Caco-2 (cell line): ENCODE data around the gene SLC27A4. TPM values are rescaled to one million over a fixed set of nuclear protein-coding genes. Genes with fewer than 3 reads are reported as not detected.

Source experiments
- BruUV-seq: library from RNA; stranded (reverse); fragments of 400-500 nt; replicated peaks from 2 replicates; lab custom pipeline; 2021; lab: Mats Ljungman, UMichigan
- CTCF ChIA-PET: fragments of 300-600 bp; sonication (Branson Sonifier 250); formaldehyde crosslinking; loops from one replicate; lab custom pipeline; 2022; ENCODE audit warnings: antibody characterized with exemption; lab: Charles Lee
- POLR2A ChIA-PET: fragments of 300-600 bp; sonication (Branson Sonifier 250); formaldehyde crosslinking; loops from one replicate; lab custom pipeline; 2022; ENCODE audit warnings: antibody characterized with exemption; lab: Charles Lee
- DNase-seq, 2 experiments: peaks; one replicate each; pipeline versions ENCODE4 v3.0.0 to v3.0.0-alpha.2; 2020 to 2022
- H3K27me3 ChIP-seq: replicated peaks from 2 replicates; pipeline ENCODE4 v1.6.0; 2011; ENCODE audit warnings: low read length; ENCODE audit not compliant: control insufficient read depth, insufficient read depth
- H3K36me3 ChIP-seq: 2 replicates; pipeline ENCODE4 v1.5.1; 2011; ENCODE audit warnings: low read length; ENCODE audit not compliant: control insufficient read depth, insufficient read depth
- H3K4me1 ChIP-seq: fragments of 250-450 bp; sonication (Bioruptor Pico); 2 replicates; pipeline ENCODE4 v1.5.1; 2020; ENCODE audit warnings: mild to moderate bottlenecking
- H3K4me3 ChIP-seq: 2 replicates; pipeline ENCODE4 v1.5.1; 2011; ENCODE audit warnings: low read depth, mild to moderate bottlenecking, control low read depth, low read length
- H3K9me3 ChIP-seq: fragments of 250-450 bp; sonication (Bioruptor Pico); 2 replicates; pipeline ENCODE4 v1.5.1; 2020; ENCODE audit warnings: mild to moderate bottlenecking, moderate library complexity
- H3K27ac Mint-ChIP-seq: one replicate; pipeline ENCODE4 v1.8.0; 2022; ENCODE audit warnings: mixed read lengths; ENCODE audit not compliant: unreplicated experiment
- H3K27me3 Mint-ChIP-seq: one replicate; pipeline ENCODE4 v1.8.0; 2022; ENCODE audit warnings: mixed read lengths; ENCODE audit not compliant: insufficient read depth, unreplicated experiment
- H3K36me3 Mint-ChIP-seq: one replicate; pipeline ENCODE4 v1.8.0; 2022; ENCODE audit warnings: mild to moderate bottlenecking, mixed read lengths; ENCODE audit not compliant: insufficient read depth, unreplicated experiment
- H3K4me1 Mint-ChIP-seq: one replicate; pipeline ENCODE4 v1.8.0; 2022; ENCODE audit warnings: low read depth, mixed read lengths; ENCODE audit not compliant: unreplicated experiment
- H3K4me3 Mint-ChIP-seq: one replicate; pipeline ENCODE4 v1.8.0; 2022; ENCODE audit warnings: mild to moderate bottlenecking, moderate library complexity, mixed read lengths; ENCODE audit not compliant: unreplicated experiment
- H3K9me3 Mint-ChIP-seq: one replicate; pipeline ENCODE4 v1.8.0; 2022; ENCODE audit warnings: mixed read lengths; ENCODE audit not compliant: unreplicated experiment
- intact Hi-C: fragments of 100-400 bp; cut with micrococcal nuclease; formaldehyde crosslinking; loops from one replicate; pipeline ENCODE4 v1.10.0; 2022; ENCODE audit not compliant: unreplicated experiment
- total RNA-seq: library from RNA; stranded (reverse); gene quantifications from 2 replicates; pipeline ENCODE4 v1.2.3, GENCODE V29; 2022
- TF ChIP-seq, protein P1 (sequence below), 2 experiments: fragments of 200-600 bp in 1 of 2; IDR thresholded peaks; 1 replicate in 1 of 2; 2 replicates in 1 of 2; pipeline versions ENCODE4 v1.5.1 to v1.8.0; 2011 to 2022; ENCODE audit warnings: antibody characterized with exemption in 1 of 2, control low read depth in 1 of 2, inconsistent platforms in 1 of 2, low read depth in 1 of 2, low read length in 1 of 2, mild to moderate bottlenecking in 1 of 2, moderate library complexity in 1 of 2; ENCODE audit not compliant: insufficient read depth in 1 of 2, severe bottlenecking in 1 of 2, unreplicated experiment in 1 of 2

The SLC27A4 gene
- total RNA-seq, 1 experiment from 2014 or later, result 22.8 TPM

DNA sequence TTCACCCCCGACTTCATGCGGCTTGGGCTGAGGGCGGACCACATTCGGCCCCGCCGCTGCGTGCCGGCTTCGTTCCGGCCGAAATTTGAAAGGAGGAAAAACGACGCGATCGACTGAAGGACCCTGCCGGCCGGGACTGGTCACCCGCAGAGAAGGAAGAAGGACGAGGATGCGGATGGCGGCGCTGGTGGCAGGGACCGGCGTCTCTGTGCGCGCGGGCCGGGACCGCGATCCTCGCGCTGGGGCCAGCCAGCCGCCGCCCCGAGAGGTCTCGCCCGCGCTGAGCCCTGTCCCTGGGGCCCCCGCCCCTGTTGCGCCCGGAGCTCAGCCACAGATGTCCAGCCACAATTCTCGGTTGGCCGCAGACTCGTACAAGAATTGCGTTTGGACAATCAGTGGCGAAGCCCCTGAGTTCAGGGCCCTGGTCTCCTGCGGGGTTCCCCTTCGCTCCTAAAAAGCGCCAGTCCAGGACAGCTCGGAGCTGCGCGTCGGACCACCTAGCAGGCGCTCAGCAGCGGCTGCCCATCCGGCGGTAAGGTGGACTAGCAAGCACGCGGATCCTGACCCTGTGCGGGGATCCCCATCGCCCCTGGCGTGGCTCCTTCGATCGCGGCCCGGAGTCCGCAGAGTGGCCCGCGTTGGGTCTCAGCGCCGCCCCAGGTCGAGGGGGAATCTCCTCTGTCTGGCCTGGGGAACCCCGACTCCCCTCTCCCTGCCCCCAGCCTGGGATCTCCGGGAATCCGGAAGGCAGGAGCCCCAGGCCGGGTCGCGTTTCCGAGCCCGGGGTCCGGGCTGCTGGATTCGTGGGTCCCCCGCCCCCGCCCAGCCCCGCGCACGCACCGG, 52.2 kb downstream of the SLC27A4 start:
- no peaks in the 10 kb centered on the region for H3K27me3 Mint-ChIP-seq
- no peak overlapping the region for H3K4me3 ChIP-seq
- H3K9me3 ChIP-seq, result no peaks in the 10 kb centered on the region
- ChIA-PET CTCF (no interaction called here), POLR2A (no interaction called here)
- H3K36me3 ChIP-seq, result no peaks in the 10 kb centered on the region
- TF ChIP-seq, protein P1, sequence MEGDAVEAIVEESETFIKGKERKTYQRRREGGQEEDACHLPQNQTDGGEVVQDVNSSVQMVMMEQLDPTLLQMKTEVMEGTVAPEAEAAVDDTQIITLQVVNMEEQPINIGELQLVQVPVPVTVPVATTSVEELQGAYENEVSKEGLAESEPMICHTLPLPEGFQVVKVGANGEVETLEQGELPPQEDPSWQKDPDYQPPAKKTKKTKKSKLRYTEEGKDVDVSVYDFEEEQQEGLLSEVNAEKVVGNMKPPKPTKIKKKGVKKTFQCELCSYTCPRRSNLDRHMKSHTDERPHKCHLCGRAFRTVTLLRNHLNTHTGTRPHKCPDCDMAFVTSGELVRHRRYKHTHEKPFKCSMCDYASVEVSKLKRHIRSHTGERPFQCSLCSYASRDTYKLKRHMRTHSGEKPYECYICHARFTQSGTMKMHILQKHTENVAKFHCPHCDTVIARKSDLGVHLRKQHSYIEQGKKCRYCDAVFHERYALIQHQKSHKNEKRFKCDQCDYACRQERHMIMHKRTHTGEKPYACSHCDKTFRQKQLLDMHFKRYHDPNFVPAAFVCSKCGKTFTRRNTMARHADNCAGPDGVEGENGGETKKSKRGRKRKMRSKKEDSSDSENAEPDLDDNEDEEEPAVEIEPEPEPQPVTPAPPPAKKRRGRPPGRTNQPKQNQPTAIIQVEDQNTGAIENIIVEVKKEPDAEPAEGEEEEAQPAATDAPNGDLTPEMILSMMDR (IDR thresholded peaks at IDR 0.05; ENCODE audit: insufficient read depth in 1 of 2, low read depth in 1 of 2, low read length in 1 of 2, severe bottlenecking in 1 of 2, unreplicated experiment in 1 of 2), result no peak
- H3K36me3 Mint-ChIP-seq, result peaks cover 24% of the 10 kb centered on the region
- no peak for DNase-seq
- intact Hi-C loops, result no loop called here
- no peak overlapping the region for H3K27ac Mint-ChIP-seq
- no peak overlapping the region for H3K4me3 Mint-ChIP-seq
- H3K9me3 Mint-ChIP-seq, result no peaks in the 10 kb centered on the region
- H3K4me1 ChIP-seq, result 0 out of 2 replicates have a peak, but pooled peaks cover 3% of the 10 kb centered on the region
- H3K27me3 ChIP-seq, result no peaks in the 10 kb centered on the region
- no TSS peak for BruUV-seq
- H3K4me1 Mint-ChIP-seq, result no peaks in the 10 kb centered on the region

DNA sequence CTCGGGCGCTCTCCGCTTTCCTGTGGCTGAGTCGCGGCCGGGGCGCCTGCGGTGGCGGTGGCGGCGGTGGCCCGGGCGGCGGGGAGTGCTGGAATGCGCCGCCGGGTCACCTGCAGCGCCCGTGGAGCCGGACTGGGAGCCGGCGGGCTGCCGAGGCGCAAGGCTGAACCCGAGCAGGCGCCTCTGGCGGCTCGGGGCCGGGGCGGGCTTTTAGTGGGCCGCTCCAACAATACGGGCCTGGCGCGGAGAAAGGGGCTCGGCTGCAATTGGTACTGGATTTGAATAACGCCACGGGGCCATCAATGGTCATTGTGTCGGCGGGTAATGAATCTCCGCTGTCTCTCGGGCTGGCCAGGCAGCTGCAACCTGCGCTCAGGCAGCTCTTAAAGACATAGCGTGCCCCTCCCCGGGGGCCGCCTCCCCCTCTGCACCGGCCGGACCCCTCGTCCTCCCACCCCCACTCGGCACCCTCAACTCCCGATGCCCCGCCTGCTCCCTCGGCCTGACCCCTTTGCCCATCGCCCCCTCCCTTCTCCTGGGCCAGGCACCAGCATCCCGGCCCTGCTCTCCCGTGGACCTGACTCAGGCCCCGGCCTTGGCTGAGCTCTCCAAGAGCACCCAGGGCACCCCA, 52.9 kb downstream of the SLC27A4 start:
- no peaks in the 10 kb centered on the region for H3K4me1 Mint-ChIP-seq
- H3K4me1 ChIP-seq, result 0 out of 2 replicates have a peak, but pooled peaks cover 5% of the 10 kb centered on the region
- TF ChIP-seq, protein P1 (IDR thresholded peaks at IDR 0.05; ENCODE audit: insufficient read depth in 1 of 2, low read depth in 1 of 2, low read length in 1 of 2, severe bottlenecking in 1 of 2, unreplicated experiment in 1 of 2), result no peak
- no peak for DNase-seq
- H3K36me3 ChIP-seq, result no peaks in the 10 kb centered on the region
- H3K36me3 Mint-ChIP-seq, result peaks cover 24% of the 10 kb centered on the region
- H3K27ac Mint-ChIP-seq, result no peak overlapping the region
- no TSS peak for BruUV-seq
- no peak overlapping the region for H3K4me3 Mint-ChIP-seq
- intact Hi-C loops, result no loop called here
- no peaks in the 10 kb centered on the region for H3K27me3 ChIP-seq
- CTCF ChIA-PET, result no interaction called here
- H3K4me3 ChIP-seq, result no peak overlapping the region
- no peaks in the 10 kb centered on the region for H3K27me3 Mint-ChIP-seq
- POLR2A ChIA-PET, result no interaction called here
- no peaks in the 10 kb centered on the region for H3K9me3 Mint-ChIP-seq
- no peaks in the 10 kb centered on the region for H3K9me3 ChIP-seq

DNA sequence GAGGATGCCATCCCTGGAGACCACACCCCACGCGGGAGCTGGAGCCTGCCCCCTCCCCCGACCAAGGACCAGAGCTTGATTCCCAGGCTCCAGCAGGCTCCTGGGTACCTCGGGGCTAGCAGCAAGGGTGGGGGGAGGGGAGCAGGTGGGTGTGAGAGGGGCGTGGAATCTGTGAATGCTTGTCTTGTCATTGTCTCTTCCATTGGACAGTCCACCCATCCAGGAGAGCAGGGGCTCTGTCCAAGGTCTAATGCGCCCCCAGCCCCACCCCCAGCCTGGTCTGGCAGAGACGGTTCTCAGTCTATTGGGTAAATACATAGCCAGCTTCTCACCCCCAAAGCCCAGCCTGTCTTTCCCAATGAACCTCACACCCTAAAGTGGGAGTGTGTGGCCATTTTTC, 53.6 kb downstream of the SLC27A4 start:
- H3K27me3 ChIP-seq, result no peaks in the 10 kb centered on the region
- H3K4me3 Mint-ChIP-seq, result no peak overlapping the region
- H3K9me3 ChIP-seq, result no peaks in the 10 kb centered on the region
- POLR2A ChIA-PET, result no interaction called here
- intact Hi-C loops, result no loop called here
- TF ChIP-seq, protein P1 (IDR thresholded peaks at IDR 0.05; ENCODE audit: insufficient read depth in 1 of 2, low read depth in 1 of 2, low read length in 1 of 2, severe bottlenecking in 1 of 2, unreplicated experiment in 1 of 2), result no peak
- no peak overlapping the region for H3K27ac Mint-ChIP-seq
- no peak overlapping the region for H3K4me3 ChIP-seq
- no peak for DNase-seq
- no peaks in the 10 kb centered on the region for H3K36me3 ChIP-seq
- BruUV-seq, result no TSS peak
- H3K4me1 ChIP-seq, result 0 out of 2 replicates have a peak, but pooled peaks cover 5% of the 10 kb centered on the region
- H3K36me3 Mint-ChIP-seq, result peaks cover 24% of the 10 kb centered on the region
- H3K9me3 Mint-ChIP-seq, result no peaks in the 10 kb centered on the region
- H3K27me3 Mint-ChIP-seq, result no peaks in the 10 kb centered on the region
- CTCF ChIA-PET, result no interaction called here
- no peaks in the 10 kb centered on the region for H3K4me1 Mint-ChIP-seq
